Right ventricle myocardium superior (tissue), 1 donor: ENCODE data around the gene STK16. TPM values are rescaled to one million over a fixed set of nuclear protein-coding genes. Genes with fewer than 3 reads are reported as not detected.
"Not testable (repeated sequence)": the region's sequence is repeated elsewhere in the genome, so short reads cannot be mapped to it uniquely, and the experiment has no call there.

Experiments
- ATAC-seq: fragments of 200-7000 bp; cut with Tn5 transposase; one replicate; pipeline ENCODE4 v1.9.1; 2020; ENCODE audit warnings: mild to moderate bottlenecking; ENCODE audit not compliant: poor library complexity
- DNase-seq: peaks from one replicate; pipeline ENCODE4 v3.0.0-alpha.2; 2020
- intact Hi-C: fragments of 100-400 bp; cut with DNase I; formaldehyde crosslinking; loops from one replicate; pipeline ENCODE4 v1.11.2; 2022
- total RNA-seq: library from RNA; stranded (reverse); fragmentation: NEBNext Ultra II Directional; extraction: Animal tissue kit (Norgen Biotek cat#: 25700); gene quantifications from one replicate; pipeline ENCODE4 v1.2.1, GENCODE V29; 2021
- donor health status: DM: no; HTN: yes; CAD: no; lungs with severe emphysema.

The STK16 gene
- total RNA-seq, 1 donor from 2014 or later, result 16.7 TPM

GRCh38 chr2:219254590-219255201 is 9.4 kb downstream of the STK16 start:
- no peak for DNase-seq
- intact Hi-C loops, result no loop called here
- ATAC-seq, result peak; percentile 20

- intact Hi-C loops, DNase-seq, ATAC-seq: not testable (repeated sequence)
Measured at GRCh38 chr2:219258942-219259341, 13.7 kb downstream of the STK16 start.

- intact Hi-C loops, result no loop called here
- ATAC-seq (no peak), DNase-seq (no peak)
Measured at GRCh38 chr2:219261024-219261855, 16.0 kb downstream of the STK16 start.

- intact Hi-C loops, result no loop called here
- no peak for DNase-seq
- no peak for ATAC-seq
Measured at GRCh38 chr2:219266232-219266631, 21.0 kb downstream of the STK16 start.

GRCh38 chr2:219266886-219267285 is 21.6 kb downstream of the STK16 start:
- DNase-seq, result no peak
- ATAC-seq, result no peak
- intact Hi-C loops, result no loop called here

GRCh38 chr2:219268294-219268693 is 23.0 kb downstream of the STK16 start:
- intact Hi-C loops, result no loop called here
- ATAC-seq, result no peak
- DNase-seq, result no peak

- ATAC-seq (peak; percentile 79), DNase-seq (no peak)
- intact Hi-C loops, result no loop called here
Measured at GRCh38 chr2:219269362-219270054, 24.2 kb downstream of the STK16 start.

- intact Hi-C loops, result no loop called here
- ATAC-seq (no peak), DNase-seq (no peak)
Measured at GRCh38 chr2:219270055-219270372, 24.7 kb downstream of the STK16 start.

- intact Hi-C loops, result no loop called here
- DNase-seq (no peak), ATAC-seq (no peak)
Measured at GRCh38 chr2:219271021-219271420, 25.7 kb downstream of the STK16 start.

GRCh38 chr2:219272356-219272755 is 27.1 kb downstream of the STK16 start:
- intact Hi-C loops, result no loop called here
- DNase-seq, result no peak
- no peak for ATAC-seq

GRCh38 chr2:219272995-219273394 is 27.7 kb downstream of the STK16 start:
- ATAC-seq, result no peak
- intact Hi-C loops, result no loop called here
- DNase-seq, result no peak

GRCh38 chr2:219273937-219274336 is 28.7 kb downstream of the STK16 start:
- no peak for DNase-seq
- intact Hi-C loops, result no loop called here
- no peak for ATAC-seq

GRCh38 chr2:219274361-219274921 is 29.2 kb downstream of the STK16 start:
- ATAC-seq, result no peak
- intact Hi-C loops, result no loop called here
- DNase-seq, result no peak

GRCh38 chr2:219277703-219278654 is 32.7 kb downstream of the STK16 start:
- intact Hi-C loops, result loop anchor here (2.0 kb wide), 1 partner anchor 17 kb away; no protein-coding TSS in a partner anchor
- DNase-seq (peak; percentile 84), ATAC-seq (peak; percentile 51)

- intact Hi-C loops, result loop anchor here (2.0 kb wide), 1 partner anchor 16 kb away; no protein-coding TSS in a partner anchor
- DNase-seq, result no peak
Measured at GRCh38 chr2:219278655-219279150, 33.4 kb downstream of the STK16 start.

GRCh38 chr2:219279151-219279915 is 34.1 kb downstream of the STK16 start, which contains the start of gene DNAJB2:
Gene DNAJB2 (plus strand): TSS chr2:219279366. CDS start chr2:219279834, 468 bp downstream.
- peak; percentile 97 for ATAC-seq
- peak; percentile 99 for DNase-seq
- intact Hi-C loops, result loop anchor here (2.0 kb wide), 1 partner anchor 15 kb away; no protein-coding TSS in a partner anchor

More at GRCh38 chr2:219278655-219279150, 33.4 kb downstream of the STK16 start:
- peak; percentile 56 for ATAC-seq

- ATAC-seq (no peak), DNase-seq (no peak)
- intact Hi-C loops, result loop anchor here (2.0 kb wide), 1 partner anchor 15 kb away; no protein-coding TSS in a partner anchor
Measured at GRCh38 chr2:219279916-219280516, 34.7 kb downstream of the STK16 start.
